Measurements from ENCODE around the gene IFNGR2. TPM values are rescaled to one million over a fixed set of nuclear protein-coding genes. Genes with fewer than 3 reads are reported as not detected.
A peak's percentile ranks its signal among the peaks of the same experiment; 100 is the strongest.
"Not testable (repeated sequence)": the region's sequence is repeated elsewhere in the genome, so short reads cannot be mapped to it uniquely, and the experiment has no call there.

Gene IFNGR2
- total RNA-seq, 2 experiments from 2014 or later: 11.3 to 11.8 TPM

GRCh38 chr21:33395891-33396331 is 7.3 kb upstream of the IFNGR2 start:
- no peak for DNase-seq
- POLR2A ChIA-PET: no interaction called here
- Mint-ChIP-seq H3K4me3 (no peak overlapping the region), H3K9me3 (no peaks in the 10 kb centered on the region), H3K27ac (no peak overlapping the region), H3K27me3 (peaks cover 35% of the 10 kb centered on the region), H3K36me3 (ENCODE audit: low read depth) (no peaks in the 10 kb centered on the region), H3K4me1 (peaks cover 6% of the 10 kb centered on the region)
- CTCF ChIA-PET: interaction anchor here (0.9 to 1.7 kb wide), 3 partner anchors 11 to 199 kb away, joined by 3 to 5 read pairs (median 3); no protein-coding TSS in a partner anchor

GRCh38 chr21:33396436-33396835 is 6.8 kb upstream of the IFNGR2 start:
- no peak overlapping the region for H3K27ac Mint-ChIP-seq
- H3K36me3 Mint-ChIP-seq (ENCODE audit: low read depth): no peaks in the 10 kb centered on the region
- no peaks in the 10 kb centered on the region for H3K9me3 Mint-ChIP-seq
- CTCF ChIA-PET: interaction anchor here (0.6 to 1.7 kb wide), 2 partner anchors 200 to 456 kb away, joined by 3 to 5 read pairs; no protein-coding TSS in a partner anchor
- DNase-seq: no peak
- H3K27me3 Mint-ChIP-seq: peaks cover 34% of the 10 kb centered on the region
- POLR2A ChIA-PET: no interaction called here
- peaks cover 6% of the 10 kb centered on the region for H3K4me1 Mint-ChIP-seq
- H3K4me3 Mint-ChIP-seq: no peak overlapping the region

- Mint-ChIP-seq H3K4me3 (no peak overlapping the region), H3K9me3 (no peaks in the 10 kb centered on the region), H3K4me1 (peaks cover 6% of the 10 kb centered on the region), H3K27ac (no peak overlapping the region), H3K36me3 (ENCODE audit: low read depth) (no peaks in the 10 kb centered on the region), H3K27me3 (peaks cover 34% of the 10 kb centered on the region)
- no peak for DNase-seq
- POLR2A ChIA-PET: no interaction called here
- CTCF ChIA-PET: interaction anchor here (0.6 to 1.7 kb wide), 2 partner anchors 200 to 456 kb away, joined by 3 to 5 read pairs; no protein-coding TSS in a partner anchor
These were observed 6.3 kb upstream of the IFNGR2 start for GRCh38 chr21:33396951-33397350.

- H3K4me1 Mint-ChIP-seq: peaks cover 6% of the 10 kb centered on the region
- no peaks in the 10 kb centered on the region for H3K36me3 Mint-ChIP-seq (ENCODE audit: low read depth)
- H3K27me3 Mint-ChIP-seq: peaks cover 33% of the 10 kb centered on the region
- H3K9me3 Mint-ChIP-seq: no peaks in the 10 kb centered on the region
- CTCF ChIA-PET: no interaction called here
- no peak for DNase-seq
- H3K4me3 Mint-ChIP-seq: no peak overlapping the region
- POLR2A ChIA-PET: no interaction called here
- no peak overlapping the region for H3K27ac Mint-ChIP-seq
These were observed 5.5 kb upstream of the IFNGR2 start for GRCh38 chr21:33397717-33398116.

GRCh38 chr21:33398361-33398760 is 4.9 kb upstream of the IFNGR2 start:
- Mint-ChIP-seq H3K4me1 (peaks cover 6% of the 10 kb centered on the region), H3K4me3 (no peak overlapping the region), H3K36me3 (ENCODE audit: low read depth) (no peaks in the 10 kb centered on the region), H3K27ac (no peak overlapping the region), H3K27me3 (peaks cover 30% of the 10 kb centered on the region), H3K9me3 (no peaks in the 10 kb centered on the region)
- no peak for DNase-seq
- POLR2A ChIA-PET: no interaction called here
- CTCF ChIA-PET: no interaction called here

- H3K9me3 Mint-ChIP-seq: no peaks in the 10 kb centered on the region
- no peak for DNase-seq
- CTCF ChIA-PET: no interaction called here
- H3K4me1 Mint-ChIP-seq: peaks cover 30% of the 10 kb centered on the region
- no peak overlapping the region for H3K4me3 Mint-ChIP-seq
- H3K36me3 Mint-ChIP-seq (ENCODE audit: low read depth): peaks cover 8% of the 10 kb centered on the region
- POLR2A ChIA-PET: no interaction called here
- H3K27ac Mint-ChIP-seq: no peak overlapping the region
- H3K27me3 Mint-ChIP-seq: peaks cover 25% of the 10 kb centered on the region
These were observed 1.6 kb upstream of the IFNGR2 start for GRCh38 chr21:33401630-33401992.

GRCh38 chr21:33402001-33402979 is 923 bp upstream of the IFNGR2 start:
- H3K27ac Mint-ChIP-seq: peak overlapping the region; percentile 71
- no peak for DNase-seq
- H3K4me3 Mint-ChIP-seq: peak overlapping the region; percentile 73
- ChIA-PET CTCF (interaction anchor here (0.6 to 0.7 kb wide), 2 partner anchors 32 to 137 kb away, joined by 3 read pairs; no protein-coding TSS in a partner anchor), POLR2A (no interaction called here)
- H3K36me3 Mint-ChIP-seq (ENCODE audit: low read depth): peaks cover 8% of the 10 kb centered on the region
- peaks cover 25% of the 10 kb centered on the region for H3K27me3 Mint-ChIP-seq
- H3K9me3 Mint-ChIP-seq: no peaks in the 10 kb centered on the region
- peaks cover 33% of the 10 kb centered on the region for H3K4me1 Mint-ChIP-seq

GRCh38 chr21:33403786-33404585 is 773 bp downstream of the IFNGR2 start:
- peaks cover 24% of the 10 kb centered on the region for H3K27me3 Mint-ChIP-seq
- peak overlapping the region; percentile 79 for H3K4me3 Mint-ChIP-seq
- POLR2A ChIA-PET: no interaction called here
- DNase-seq: peak; percentile 13
- H3K9me3 Mint-ChIP-seq: no peaks in the 10 kb centered on the region
- H3K4me1 Mint-ChIP-seq: peaks cover 37% of the 10 kb centered on the region
- CTCF ChIA-PET: interaction anchor here (0.8 to 1.0 kb wide), 2 partner anchors 61 to 633 kb away, joined by 3 read pairs; partner anchors contain the start of gene PAXBP1
- peaks cover 10% of the 10 kb centered on the region for H3K36me3 Mint-ChIP-seq (ENCODE audit: low read depth)
- peak overlapping the region; percentile 43 for H3K27ac Mint-ChIP-seq

- H3K36me3 Mint-ChIP-seq (ENCODE audit: low read depth): peaks cover 10% of the 10 kb centered on the region
- H3K27me3 Mint-ChIP-seq: peaks cover 17% of the 10 kb centered on the region
- DNase-seq: no peak
- ChIA-PET POLR2A (no interaction called here), CTCF (interaction anchor here (1.1 kb wide), 1 partner anchor 20 kb away, joined by 3 read pairs; no protein-coding TSS in a partner anchor)
- H3K4me3 Mint-ChIP-seq: no peak overlapping the region
- H3K27ac Mint-ChIP-seq: no peak overlapping the region
- H3K9me3 Mint-ChIP-seq: no peaks in the 10 kb centered on the region
- H3K4me1 Mint-ChIP-seq: peaks cover 31% of the 10 kb centered on the region
These were observed 3.3 kb downstream of the IFNGR2 start for GRCh38 chr21:33406493-33406892.

- CTCF ChIA-PET: no interaction called here
These were observed 8.8 kb downstream of the IFNGR2 start for GRCh38 chr21:33411949-33412430.

GRCh38 chr21:33412439-33412831 is 9.2 kb downstream of the IFNGR2 start:
- H3K27me3 Mint-ChIP-seq; DNase-seq; H3K27ac Mint-ChIP-seq; CTCF ChIA-PET; H3K9me3 Mint-ChIP-seq; H3K36me3 Mint-ChIP-seq (ENCODE audit: low read depth); POLR2A ChIA-PET; H3K4me3 Mint-ChIP-seq: not testable (repeated sequence)
- peaks cover 19% of the 10 kb centered on the region for H3K4me1 Mint-ChIP-seq

More at GRCh38 chr21:33411949-33412430, 8.8 kb downstream of the IFNGR2 start:
- Mint-ChIP-seq H3K36me3 (ENCODE audit: low read depth) (peaks cover 7% of the 10 kb centered on the region), H3K4me1 (peaks cover 19% of the 10 kb centered on the region), H3K27me3 (no peaks in the 10 kb centered on the region), H3K27ac (no peak overlapping the region), H3K4me3 (no peak overlapping the region), H3K9me3 (no peaks in the 10 kb centered on the region)
- DNase-seq: no peak
- POLR2A ChIA-PET: no interaction called here

- POLR2A ChIA-PET: no interaction called here
- H3K4me3 Mint-ChIP-seq: no peak overlapping the region
- CTCF ChIA-PET: no interaction called here
- H3K27ac Mint-ChIP-seq: no peak overlapping the region
- H3K9me3 Mint-ChIP-seq: no peaks in the 10 kb centered on the region
- no peaks in the 10 kb centered on the region for H3K27me3 Mint-ChIP-seq
- peaks cover 8% of the 10 kb centered on the region for H3K36me3 Mint-ChIP-seq (ENCODE audit: low read depth)
- peaks cover 19% of the 10 kb centered on the region for H3K4me1 Mint-ChIP-seq
- no peak for DNase-seq
These were observed 9.8 kb downstream of the IFNGR2 start for GRCh38 chr21:33412832-33413519.

Data from activated CD4-positive, alpha-beta T cell treated with anti-CD3 and anti-CD28 coated beads, Interleukin-2, amount 10 ng/mL, durations not matched to agents 7 days and 5 days (primary cell).